Heart right ventricle (tissue), 16 donors: ENCODE measurements around the gene ARF1. TPM values are rescaled to one million over a fixed set of nuclear protein-coding genes. Genes with fewer than 3 reads are reported as not detected.

ENCODE experiments used
- ATAC-seq, 8 donors: fragments of 200-7000 bp; cut with Tn5 transposase; one replicate each; pipeline ENCODE4 v1.9.1; 2020; ENCODE audit warnings: mild to moderate bottlenecking in 8 of 8, moderate library complexity in 8 of 8, moderate number of reproducible peaks in 1 of 8
- DNase-seq, 2 donors: peaks; one replicate each; pipeline ENCODE4 v3.0.0-alpha.2; 2020
- H3K27ac ChIP-seq, 10 donors: fragments of 200-600 bp; sonication (generic) in 2 of 10; one replicate each; pipeline versions ENCODE4 v1.5.0 to v1.8.0; 2020 to 2022; ENCODE audit warnings: mild to moderate bottlenecking in 3 of 10
- H3K27me3 ChIP-seq, 7 donors: fragments of 200-600 bp; one replicate each; pipeline ENCODE4 v1.8.0; 2021 to 2022; ENCODE audit warnings: mild to moderate bottlenecking in 2 of 7
- H3K36me3 ChIP-seq, 9 donors: fragments of 200-600 bp; sonication (generic) in 1 of 9; one replicate each; pipeline versions ENCODE4 v1.5.0 to v1.8.0; 2020 to 2022; ENCODE audit warnings: mild to moderate bottlenecking in 2 of 9
- H3K4me1 ChIP-seq, 9 donors: fragments of 200-600 bp; sonication (generic) in 1 of 9; one replicate each; pipeline versions ENCODE4 v1.5.0 to v1.8.0; 2020 to 2022; ENCODE audit warnings: mild to moderate bottlenecking in 4 of 9
- H3K4me3 ChIP-seq, 10 donors: fragments of 200-600 bp; sonication (generic) in 2 of 10; one replicate each; pipeline versions ENCODE4 v1.5.0 to v1.8.0; 2020 to 2022; ENCODE audit warnings: mild to moderate bottlenecking in 7 of 10, moderate library complexity in 2 of 10
- H3K9me3 ChIP-seq, 11 donors: fragments of 200-600 bp in 10 of 11; sonication (generic) in 2 of 11; one replicate each; pipeline versions ENCODE4 v1.5.0 to v1.8.0; 2013 to 2022; ENCODE audit warnings: mild to moderate bottlenecking in 2 of 11, control low read depth in 1 of 11, moderate library complexity in 1 of 11
- CTCF ChIP-seq, 9 donors: fragments of 200-600 bp; sonication (generic) in 2 of 9; IDR thresholded peaks; one replicate each; pipeline versions ENCODE4 v1.5.0 to v1.8.0; 2021 to 2022; ENCODE audit warnings: antibody characterized with exemption in 9 of 9, mild to moderate bottlenecking in 5 of 9, moderate library complexity in 1 of 9
- WGBS, 2 donors: extraction: QIAGEN DNeasy Blood & Tissue Kit; methylation state at CpG; one replicate each; pipeline ENCODE4 v1.1.7; 2013; ENCODE audit warnings: inconsistent platforms in 1 of 2; 5-methylcytosine and 5-hydroxymethylcytosine counted together
- intact Hi-C, 10 donors: fragments of 100-400 bp; cut with DNase I; formaldehyde crosslinking; loops; one replicate each; pipeline versions ENCODE4 v1.11.1 to v1.14.2; 2022
- polyA plus RNA-seq, 2 donors: library from polyadenylated mRNA; stranded (reverse); fragments of 200-250 nt; gene quantifications; one replicate each; pipeline ENCODE4 v1.2.3, GENCODE V29; 2013
- total RNA-seq, 10 donors: library from RNA; stranded (reverse); fragmentation: NEBNext Ultra II Directional in 3 of 10; extraction: Animal tissue kit (Norgen Biotek cat#: 25700) in 3 of 10; gene quantifications; one replicate each; pipeline versions ENCODE4 v1.2.1 to v1.2.4, GENCODE V29; 2021 to 2023
- donor health status: Arrhythmogenic right ventricular cardiomyopathy.
- donor health status: ischemic (EF 13 %, LVEDD 7.1; RV severe dilation, severe dysfunction).
- donor health status: healthy with polysubstance abuse.
- donor health status: DM: no; HTN: yes; CAD: no.
- donor health status: DM: no; HTN: no; CAD: no.
- donor health status: ischemic (EF 25% LVEDD 6.9; RV normal size, moderate dysfunction).
- donor health status: ischemic (EF 25% LVEDD 5.7; RV mildly dilated, moderate dysfunction).
- donor health status: healthy.
- donor health status: DM: yes; HTN: yes; CAD: no.
- donor health status: Ischemic cardiomyopathy.
- donor health status: ischemic (EF 35%, LVEDD 5.7; RV mildly dilated, moderate dysfunction).
- donor health status: nonischemic (EF 11% LVEDD 7.7; RV severe dilation, severe dysfunction).
- donor health status: DM: yes; HTN: yes; CAD: no.
- donor health status: PGD.
- donor health status: ischemic (EF 29% LVEDD 5.4; RV normal size, mild dysfunction).
- donor health status: nonischemic (EF 23%, LVEDD 6.1; RV moderate dilation, normal function).

ARF1 gene
- total and polyA plus RNA-seq, 12 donors = 204 to 498 (median 338) TPM

GRCh38 chr1:228136901-228137300 lies 54.4 kb downstream of the ARF1 start:
- peaks cover 6 to 18% (median 13%) of the 10 kb centered on the region in 9 donors for H3K4me1 ChIP-seq
- no peak overlapping the region for H3K27ac ChIP-seq
- 38 to 54% methylated on average over 1 of the region's 1 CpG for WGBS, 2 donors
- intact Hi-C loops = loop anchor here in 3 of 10 donors (10.0 kb wide), 3 partner anchors 68 to 348 kb away; partner anchors contain the start of genes OBSCN (in 1 of the 3) and RNF187 (in 1 of the 3)
- H3K9me3 ChIP-seq = no peaks in the 10 kb centered on the region
- no peak for TF ChIP-seq CTCF (IDR thresholded peaks at IDR 0.05)
- no peak for ATAC-seq
- H3K27me3 ChIP-seq = peaks cover 0 to 3% (median 0%) of the 10 kb centered on the region in 7 donors
- H3K4me3 ChIP-seq = no peak overlapping the region
- peaks cover 0 to 2% (median 0%) of the 10 kb centered on the region in 9 donors for H3K36me3 ChIP-seq
- DNase-seq = no peak

DNA sequence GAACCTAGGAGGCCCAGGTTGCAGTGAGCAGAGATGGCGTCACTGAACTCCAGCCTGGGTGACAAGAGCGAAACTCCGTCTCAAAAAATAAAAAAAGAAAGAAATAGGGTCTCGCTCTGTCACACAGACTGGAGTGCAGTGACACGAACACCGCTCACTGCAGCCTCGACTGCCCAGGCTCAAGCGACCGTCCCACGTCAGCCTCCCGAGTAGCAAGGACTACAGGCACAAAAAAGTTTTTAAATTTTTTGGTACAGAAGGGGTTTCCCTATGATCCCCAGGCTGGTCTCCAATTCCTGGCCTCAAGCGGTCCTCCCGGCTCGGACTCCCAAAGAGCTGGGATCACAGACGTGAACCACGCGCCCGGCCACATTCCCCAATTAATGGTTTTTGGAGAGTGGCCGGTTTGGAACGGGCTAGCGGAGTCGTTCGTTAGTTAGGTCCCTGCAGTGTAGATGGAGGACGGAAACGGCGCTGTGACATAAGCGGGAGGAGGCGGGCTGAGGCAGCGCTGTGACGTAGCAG lies 57.0 kb downstream of the ARF1 start:
- Histone ChIP-seq H3K27ac (peak overlapping the region; percentile 97 to 100 (median 99)), H3K27me3 (no peaks in the 10 kb centered on the region), H3K9me3 (no peaks in the 10 kb centered on the region), H3K36me3 (peaks cover 0 to 12% (median 0%) of the 10 kb centered on the region in 9 donors), H3K4me1 (peaks cover 25 to 44% (median 39%) of the 10 kb centered on the region in 9 donors), H3K4me3 (peak overlapping the region; percentile 25 to 100 (median 92))
- TF ChIP-seq CTCF (IDR thresholded peaks at IDR 0.05) = no peak
- no peak for DNase-seq
- 20 to 24% methylated on average over 30 of the region's 30 CpGs for whole genome bisulfite sequencing, 2 donors
- intact Hi-C loops = loop anchor here in 3 of 10 donors (10.0 kb wide), 3 partner anchors 65 to 345 kb away; partner anchors contain the start of genes OBSCN (in 1 of the 3) and RNF187 (in 1 of the 3)
- ATAC-seq = no peak

DNA sequence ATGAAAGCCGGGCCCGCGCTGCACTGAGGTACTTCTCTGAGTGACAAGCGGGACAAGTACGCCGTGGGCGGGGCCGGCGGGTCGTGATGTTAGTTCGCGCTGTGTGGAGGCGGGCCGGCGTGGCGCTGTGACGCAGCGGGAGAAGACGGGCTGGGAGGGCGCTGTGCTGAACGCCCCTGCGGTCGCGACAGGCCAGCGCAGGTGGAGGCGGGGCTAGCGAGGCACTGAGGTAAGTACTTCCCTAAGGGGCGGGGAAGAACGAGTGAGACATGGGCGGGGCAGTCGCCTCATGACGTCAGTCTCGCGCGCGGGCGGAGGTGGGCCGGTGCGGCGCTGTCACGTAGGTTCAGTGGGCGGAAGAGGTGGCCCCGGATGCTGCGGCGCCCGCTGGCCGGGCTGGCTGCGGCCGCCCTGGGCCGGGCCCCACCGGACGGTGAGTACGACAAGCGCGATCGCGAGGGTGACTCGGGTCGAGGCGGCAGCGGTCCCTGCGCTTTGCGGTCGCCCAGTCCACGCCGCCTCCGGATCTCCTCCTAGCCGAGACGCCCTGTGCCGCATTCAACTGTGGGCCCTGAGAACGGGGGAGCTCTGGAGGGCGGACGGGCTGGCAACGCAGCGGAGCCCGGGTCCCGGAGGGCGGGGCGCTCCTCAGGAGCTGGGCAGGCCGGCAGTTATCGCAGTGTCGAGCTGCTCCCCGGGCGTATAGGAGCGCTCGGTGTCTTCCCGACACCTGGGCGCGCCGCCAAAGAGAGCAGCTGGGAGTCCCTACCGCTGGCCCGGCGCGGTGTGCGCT lies 57.6 kb downstream of the ARF1 start, which contains the start of gene GUK1:
GUK1 (plus strand) TSS at position 349 of the 793 bp plus-strand sequence; CDS start at position 373, 24 bp downstream.
- ATAC-seq (peak; percentile 92 to 96 (median 94)), DNase-seq (peak; percentile 99 to 100)
- Histone ChIP-seq H3K4me3 (peak within 1 kb of the TSS; percentile 83 to 100 (median 95)), H3K4me1 (peaks cover 25 to 47% (median 44%) of the 10 kb centered on the region in 9 donors), H3K27me3 (no peaks in the 10 kb centered on the region), H3K9me3 (no peaks in the 10 kb centered on the region), H3K36me3 (peaks cover 0 to 16% (median 0%) of the 10 kb centered on the region in 9 donors), H3K27ac (peak within 1 kb of the TSS; percentile 97 to 100 (median 99))
- WGBS, 2 donors = 0% methylated on average over 90 to 95 of the region's 95 CpGs
- TF ChIP-seq CTCF (IDR thresholded peaks at IDR 0.05) = peak in 7 of 9 donors; percentile 11 to 57 (median 41)
- intact Hi-C loops = loop anchor here in 6 of 10 donors (1.0 to 10.0 kb wide), 7 partner anchors 22 to 345 kb away; partner anchors contain the start of genes IBA57 (in 4 of the 6), OBSCN (in 1 of the 6), RNF187 (in 1 of the 6) and TRIM11 (in 1 of the 6)

- ATAC-seq (no peak), DNase-seq (no peak)
- 4 to 6% methylated on average over 24 to 25 of the region's 25 CpGs for WGBS, 2 donors
Measured at GRCh38 chr1:228140724-228141225, 58.3 kb downstream of the ARF1 start.

More at GRCh38 chr1:228140724-228141225, 58.3 kb downstream of the ARF1 start:
- intact Hi-C loops = loop anchor here in 6 of 10 donors (1.0 to 5.0 kb wide), 4 partner anchors 22 to 267 kb away; partner anchors contain the start of genes IBA57 (in 5 of the 6) and TRIM11 (in 1 of the 6)
- H3K4me1 ChIP-seq = peaks cover 25 to 51% (median 45%) of the 10 kb centered on the region in 9 donors
- peak overlapping the region; percentile 83 to 100 (median 95) for H3K4me3 ChIP-seq
- peaks cover 0 to 22% (median 0%) of the 10 kb centered on the region in 9 donors for H3K36me3 ChIP-seq
- no peaks in the 10 kb centered on the region for H3K27me3 ChIP-seq
- no peaks in the 10 kb centered on the region for H3K9me3 ChIP-seq
- no peak for TF ChIP-seq CTCF (IDR thresholded peaks at IDR 0.05)
- peak overlapping the region; percentile 97 to 100 (median 99) for H3K27ac ChIP-seq
